Hematopoietic multipotent progenitor cell treated with erythropoietin and hydrocortisone succinate and interleukin-3 and kit ligand, for 17 days (in vitro differentiated cells): Measurements from ENCODE around the gene LRP3.
"Not testable (repeated sequence)": the region's sequence is repeated elsewhere in the genome, so short reads cannot be mapped to it uniquely, and the experiment has no call there.

Experiments
- DNase-seq: peaks from one replicate; pipeline ENCODE4 v3.0.0-alpha.2; 2015; ENCODE audit warnings: low spot score

LRP3 gene, protein sequence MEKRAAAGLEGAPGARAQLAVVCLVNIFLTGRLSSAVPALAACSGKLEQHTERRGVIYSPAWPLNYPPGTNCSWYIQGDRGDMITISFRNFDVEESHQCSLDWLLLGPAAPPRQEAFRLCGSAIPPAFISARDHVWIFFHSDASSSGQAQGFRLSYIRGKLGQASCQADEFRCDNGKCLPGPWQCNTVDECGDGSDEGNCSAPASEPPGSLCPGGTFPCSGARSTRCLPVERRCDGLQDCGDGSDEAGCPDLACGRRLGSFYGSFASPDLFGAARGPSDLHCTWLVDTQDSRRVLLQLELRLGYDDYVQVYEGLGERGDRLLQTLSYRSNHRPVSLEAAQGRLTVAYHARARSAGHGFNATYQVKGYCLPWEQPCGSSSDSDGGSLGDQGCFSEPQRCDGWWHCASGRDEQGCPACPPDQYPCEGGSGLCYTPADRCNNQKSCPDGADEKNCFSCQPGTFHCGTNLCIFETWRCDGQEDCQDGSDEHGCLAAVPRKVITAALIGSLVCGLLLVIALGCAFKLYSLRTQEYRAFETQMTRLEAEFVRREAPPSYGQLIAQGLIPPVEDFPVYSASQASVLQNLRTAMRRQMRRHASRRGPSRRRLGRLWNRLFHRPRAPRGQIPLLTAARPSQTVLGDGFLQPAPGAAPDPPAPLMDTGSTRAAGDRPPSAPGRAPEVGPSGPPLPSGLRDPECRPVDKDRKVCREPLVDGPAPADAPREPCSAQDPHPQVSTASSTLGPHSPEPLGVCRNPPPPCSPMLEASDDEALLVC

DNA sequence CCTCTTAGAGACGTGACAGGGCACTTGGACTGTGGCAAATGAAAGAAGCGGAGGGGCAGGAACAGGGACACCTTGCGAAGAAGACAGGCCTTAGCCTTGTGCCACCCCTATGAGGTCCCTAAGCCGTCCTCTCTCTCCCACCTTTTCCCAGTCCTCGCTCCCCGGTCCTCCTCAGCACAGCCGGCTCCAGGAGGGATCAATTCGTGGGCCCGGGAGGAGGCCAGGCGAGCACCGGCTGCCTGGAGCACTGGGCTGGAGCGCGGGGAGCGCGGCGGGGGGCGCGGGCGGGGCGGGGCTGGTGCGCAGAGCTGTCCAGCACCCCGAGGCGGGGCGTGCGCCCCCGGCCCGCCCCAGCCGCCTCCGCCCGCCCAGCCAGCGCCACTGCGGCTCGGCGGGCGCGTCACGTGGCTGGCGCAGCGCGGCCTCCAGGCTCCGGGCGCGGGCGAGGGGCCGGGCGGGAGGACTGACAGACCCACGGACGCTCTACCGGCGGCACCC, at the start of gene LRP3:
Gene LRP3 (plus strand): TSS at position 466 of the 498 bp plus-strand sequence. CDS start 456 bp downstream, outside the sequence.
- no peak for DNase-seq

DNA sequence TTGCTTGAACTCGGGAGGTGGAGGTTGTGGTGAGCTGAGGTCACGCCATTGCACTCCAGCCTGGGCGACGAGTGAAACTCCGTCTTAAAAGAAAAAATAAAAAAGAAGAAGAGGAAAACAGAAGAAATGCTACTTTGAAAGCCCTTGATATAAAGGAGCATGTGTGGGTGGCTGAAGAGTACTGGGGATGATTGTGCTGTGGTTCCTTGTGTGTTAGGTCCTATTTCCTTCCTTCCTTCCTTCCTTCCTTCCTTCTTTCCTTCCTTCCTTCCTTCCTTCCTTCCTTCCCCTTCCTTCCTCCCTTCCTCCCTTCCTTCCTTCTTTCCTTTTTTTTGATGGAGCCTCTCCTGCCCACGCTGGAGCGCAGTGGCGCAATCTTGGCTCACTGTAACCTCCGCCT, 47.9 kb upstream of the LRP3 start:
- DNase-seq = no peak

DNA sequence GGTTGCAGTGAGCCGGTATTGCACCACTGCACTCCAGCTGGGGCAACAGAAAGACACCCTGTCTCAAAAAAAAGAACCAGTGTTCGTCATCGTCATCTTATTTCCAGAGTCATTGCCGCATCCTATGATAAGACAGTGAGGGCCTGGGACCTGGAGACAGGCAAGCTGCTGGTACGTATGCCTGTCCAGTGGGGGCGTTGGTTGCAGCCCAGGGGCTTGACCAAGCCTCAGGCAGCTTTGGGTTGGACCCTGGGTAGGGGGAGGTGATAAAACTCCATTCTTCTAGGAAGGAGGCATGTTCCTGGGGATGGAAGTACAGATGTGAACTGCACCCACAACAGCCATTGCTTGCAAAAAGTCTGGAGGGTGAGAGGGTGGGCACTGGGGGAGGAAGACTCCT, 46.6 kb upstream of the LRP3 start:
- no peak for DNase-seq

DNA sequence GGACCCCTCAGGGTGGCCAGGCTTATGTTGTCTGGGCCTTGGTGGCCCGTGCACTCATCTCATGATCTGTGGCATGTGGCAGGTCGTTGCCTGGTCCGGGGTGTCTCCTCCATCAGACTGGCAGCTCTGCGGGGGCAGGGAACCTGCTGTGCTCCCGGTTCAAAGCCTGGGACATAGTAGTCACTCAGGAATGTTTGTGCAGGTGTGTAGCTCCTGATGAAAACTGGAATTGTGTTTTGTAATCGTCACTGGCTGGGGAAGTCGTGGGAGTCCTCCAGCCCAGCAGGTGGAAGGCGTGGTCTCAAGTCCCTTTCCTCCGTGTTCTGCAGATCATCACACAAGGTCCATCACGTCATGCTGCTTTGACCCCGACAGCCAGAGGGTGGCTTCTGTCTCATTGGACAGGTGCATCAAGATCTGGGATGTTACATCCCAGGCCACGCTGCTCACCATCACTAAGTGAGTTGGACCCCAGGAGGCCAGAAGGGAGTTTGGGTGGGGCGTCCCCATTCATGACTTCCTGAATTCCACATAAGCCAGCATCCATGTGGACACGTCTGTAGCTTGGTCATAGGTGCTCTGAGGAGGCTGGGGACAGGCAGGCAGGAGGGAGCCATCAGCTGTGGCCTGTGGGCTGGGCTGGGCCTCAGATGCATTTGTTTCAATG, 43.1 kb upstream of the LRP3 start:
- no peak for DNase-seq

DNA sequence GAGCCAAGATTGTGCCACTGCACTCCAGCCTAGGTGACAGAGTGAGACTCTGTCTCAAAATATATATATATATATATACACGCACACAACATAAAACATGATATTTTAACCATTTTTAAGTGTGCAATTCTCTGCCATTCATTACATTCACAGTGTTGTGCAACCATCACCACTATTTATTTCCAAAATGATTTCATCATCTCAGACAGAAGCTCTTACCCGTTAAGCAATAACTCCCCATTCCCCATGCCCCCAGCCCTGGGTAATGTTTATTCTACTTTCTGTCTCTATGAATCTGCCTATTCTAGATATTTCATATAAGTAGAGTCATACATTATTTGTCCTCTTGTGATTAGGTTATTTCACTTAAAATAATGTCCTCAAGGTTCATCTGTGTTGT, 42.0 kb upstream of the LRP3 start:
- DNase-seq = no peak

DNA sequence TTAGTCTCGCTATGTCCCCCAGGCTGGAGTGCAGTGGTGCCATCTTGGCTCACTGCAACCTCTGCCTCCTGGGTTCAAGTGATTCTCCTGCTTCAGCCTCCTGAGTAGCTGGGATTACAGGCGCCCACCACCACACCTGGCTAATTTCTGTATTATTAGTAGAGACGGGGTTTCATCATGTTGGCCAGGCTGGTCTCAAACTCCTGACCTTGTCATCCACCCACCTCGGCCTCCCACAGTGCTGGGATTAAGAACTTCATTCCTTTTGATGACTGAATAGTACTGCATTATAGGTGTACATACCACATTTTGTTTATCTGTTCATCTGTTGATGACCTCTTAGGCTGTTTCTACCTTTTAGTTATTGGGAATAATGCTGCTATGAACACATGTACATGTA, 41.5 kb upstream of the LRP3 start:
- not testable (repeated sequence) for DNase-seq

DNA sequence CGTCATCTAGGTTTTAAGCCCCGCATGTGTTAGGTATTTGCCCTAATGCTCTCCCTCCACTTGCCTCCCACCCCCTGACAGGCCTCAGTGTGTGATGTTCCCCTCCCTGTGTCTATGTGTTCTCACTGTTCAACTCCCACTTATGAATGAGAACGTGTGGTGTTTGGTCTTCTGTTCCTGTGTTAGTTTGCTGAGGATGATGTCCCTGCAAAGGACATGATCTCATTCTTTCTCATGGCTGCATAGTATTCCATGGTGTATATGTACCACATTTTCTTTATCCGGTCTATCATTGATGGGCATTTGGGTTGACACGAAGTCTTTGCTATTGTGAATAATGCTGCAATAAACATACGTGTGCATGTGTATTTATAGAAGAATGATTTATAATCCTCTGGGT, 39.8 kb upstream of the LRP3 start:
- DNase-seq = not testable (repeated sequence)

DNA sequence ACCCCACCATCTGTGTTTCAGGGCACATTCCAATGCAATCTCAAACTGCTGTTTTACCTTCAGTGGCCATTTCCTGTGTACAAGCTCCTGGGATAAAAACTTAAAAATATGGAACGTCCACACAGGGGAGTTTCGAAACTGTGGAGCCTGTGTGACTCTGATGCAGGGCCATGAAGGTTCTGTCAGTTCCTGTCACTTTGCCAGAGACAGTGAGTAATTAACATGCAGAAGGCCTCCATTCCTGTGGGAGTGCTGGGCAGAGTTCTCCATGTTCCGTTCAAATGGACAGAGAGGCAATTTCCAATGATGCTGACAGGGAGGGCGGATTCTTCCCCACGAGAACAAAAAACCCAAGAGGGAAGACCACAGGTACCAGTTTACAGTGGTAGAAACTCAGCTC, 37.8 kb upstream of the LRP3 start:
- DNase-seq = no peak

DNA sequence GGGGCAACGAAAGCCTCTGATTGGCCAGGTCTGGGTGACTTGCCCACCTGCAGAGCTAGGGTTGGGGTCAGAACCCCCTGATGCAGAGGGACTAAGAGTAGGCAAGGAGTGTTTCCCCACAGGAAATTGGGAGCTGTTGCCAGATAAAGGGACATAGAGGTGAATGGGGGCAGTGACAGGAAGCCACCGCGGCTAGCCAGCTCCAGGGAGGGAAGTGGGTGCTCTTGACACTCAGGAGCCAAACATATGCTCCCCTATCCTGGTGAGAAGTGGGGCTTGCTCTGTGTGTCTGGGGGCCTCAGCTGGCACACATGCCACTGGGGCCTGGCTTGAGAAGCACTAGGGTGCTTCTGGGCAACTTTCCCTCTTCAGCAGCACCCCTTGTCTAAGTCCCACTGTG, 36.2 kb upstream of the LRP3 start:
- DNase-seq = no peak

DNA sequence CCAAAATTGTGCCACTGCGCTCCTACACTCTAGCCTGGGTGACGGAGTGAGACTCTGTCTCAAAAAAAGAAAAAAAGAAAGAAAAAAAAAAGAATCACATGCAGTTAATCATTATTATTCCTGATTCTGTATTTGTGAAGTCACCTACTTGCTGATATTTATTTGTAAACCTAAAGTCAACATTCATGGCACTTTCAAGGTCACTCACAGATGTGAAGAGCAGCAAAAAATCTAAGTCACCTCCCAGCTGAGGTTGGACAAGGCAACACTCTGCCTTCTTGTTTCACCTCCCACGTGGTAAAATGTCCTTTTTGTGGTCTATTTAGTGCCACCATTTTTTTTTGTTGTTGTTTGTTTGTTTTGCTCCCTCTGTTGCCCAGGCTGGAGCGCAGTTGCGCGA, 35.8 kb upstream of the LRP3 start:
- no peak for DNase-seq

DNA sequence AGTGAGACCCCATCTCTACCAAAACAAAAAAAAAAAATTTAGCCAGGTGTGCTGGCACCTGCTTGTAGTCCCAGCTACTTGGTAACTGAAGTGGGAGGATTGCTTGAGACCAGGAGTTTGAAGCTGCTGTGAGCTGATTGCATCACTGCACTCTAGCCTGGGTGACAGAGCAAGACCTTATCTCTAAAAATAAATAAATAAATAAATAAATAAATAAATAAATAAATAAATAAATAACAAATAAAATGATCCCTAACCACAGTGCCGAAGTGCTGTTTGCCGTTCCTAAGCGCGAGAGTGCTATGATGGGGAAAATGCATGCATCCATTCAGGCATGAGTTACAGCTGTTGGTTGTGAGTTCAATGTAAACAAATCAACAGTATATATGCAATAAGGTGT, 35.0 kb upstream of the LRP3 start:
- DNase-seq = no peak

DNA sequence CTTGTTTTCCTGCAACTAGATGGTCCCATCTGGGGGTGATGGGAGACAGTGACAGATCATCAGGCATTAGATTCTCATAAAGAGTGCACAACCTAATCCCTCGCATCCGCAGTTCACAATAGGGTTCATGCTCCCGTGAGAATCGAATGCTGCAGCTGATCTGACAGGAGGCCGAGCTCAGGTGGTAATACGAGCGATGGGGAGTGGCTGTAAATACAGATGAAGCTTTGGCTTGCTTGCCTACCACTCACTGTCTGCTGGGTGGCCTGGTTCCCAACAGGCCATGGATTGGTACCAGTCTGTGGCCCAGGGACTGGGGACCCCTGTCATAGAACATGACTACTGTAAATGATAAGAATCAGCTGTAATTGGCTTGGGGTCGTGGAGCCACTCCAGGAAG, 34.2 kb upstream of the LRP3 start:
- no peak for DNase-seq

DNA sequence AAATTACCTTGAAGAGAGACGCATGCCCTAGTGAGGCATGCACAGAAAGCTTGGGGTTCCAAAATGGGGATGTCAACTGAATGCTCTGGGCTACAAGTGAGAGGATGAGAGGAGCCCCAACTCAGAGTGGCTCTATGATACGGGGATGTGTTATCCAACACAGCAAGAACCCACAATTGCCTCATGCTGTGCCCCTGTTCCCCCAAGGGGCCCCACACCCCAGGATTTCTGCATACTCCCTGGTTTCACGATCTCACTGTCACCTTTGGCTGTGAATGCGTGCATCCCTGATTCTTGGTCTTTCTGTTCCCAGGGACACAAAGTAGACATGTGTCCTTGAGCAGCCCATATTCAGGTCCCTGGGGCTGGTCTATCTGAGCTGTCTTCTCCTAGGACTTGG, 32.9 kb upstream of the LRP3 start:
- no peak for DNase-seq

DNA sequence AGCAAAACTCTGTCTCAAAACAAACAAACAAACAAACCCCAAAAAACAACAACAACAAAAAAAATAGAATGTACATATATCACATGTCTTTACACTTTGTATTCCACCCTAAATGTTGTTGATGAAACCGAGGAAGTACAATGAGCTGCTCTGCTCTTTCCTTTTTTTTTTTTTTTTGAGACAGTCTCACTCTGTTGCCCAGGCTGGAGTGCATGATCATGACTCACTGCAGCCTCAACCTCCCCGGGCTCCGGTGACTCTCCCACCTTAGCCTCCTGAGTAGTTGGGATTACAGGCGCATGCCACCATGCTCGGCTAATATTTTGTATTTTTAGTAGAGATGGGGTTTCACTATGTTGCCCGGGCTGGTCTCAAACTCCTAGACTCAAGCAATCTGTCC, 30.6 kb upstream of the LRP3 start:
- no peak for DNase-seq

DNA sequence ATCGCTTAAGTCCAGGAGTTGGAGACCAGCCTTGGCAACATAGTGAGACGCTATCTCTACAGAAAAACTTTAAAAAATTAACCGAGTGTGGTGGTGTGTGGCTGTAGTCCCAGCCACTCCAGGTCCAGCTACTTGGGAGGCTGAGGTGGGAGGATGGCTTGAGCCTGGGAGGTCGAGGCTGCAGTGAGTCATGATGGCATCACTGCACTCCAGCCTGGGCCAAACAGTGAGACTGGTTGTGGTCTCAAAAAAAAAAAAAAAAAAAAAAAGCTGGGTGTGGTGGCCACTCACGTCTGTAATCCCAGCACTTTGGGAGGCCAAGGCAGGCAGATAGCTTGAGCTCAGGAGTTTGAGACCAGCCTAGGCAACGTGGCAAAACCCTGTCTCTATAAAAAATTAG, 28.1 kb upstream of the LRP3 start:
- DNase-seq = not testable (repeated sequence)

DNA sequence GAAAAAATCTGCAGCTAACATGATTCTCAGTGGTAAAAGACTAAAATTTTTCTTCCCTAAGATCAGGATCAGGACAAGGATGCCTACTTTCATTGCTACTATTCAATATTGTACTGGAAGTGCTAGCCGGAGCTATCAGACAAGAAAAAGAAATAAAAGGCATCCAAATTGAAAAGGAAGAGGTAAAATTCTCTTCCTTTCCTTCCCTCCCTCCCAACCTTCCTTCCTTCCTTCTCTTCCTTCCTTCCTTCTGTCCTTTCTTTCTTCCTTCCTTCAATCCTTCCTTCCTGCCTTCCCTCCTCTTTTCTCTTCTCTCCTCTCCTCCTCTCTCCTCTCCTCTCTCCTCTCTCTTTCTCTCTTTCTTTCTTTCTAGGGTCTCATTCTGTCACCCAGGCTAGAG, 26.7 kb upstream of the LRP3 start:
- no peak for DNase-seq

DNA sequence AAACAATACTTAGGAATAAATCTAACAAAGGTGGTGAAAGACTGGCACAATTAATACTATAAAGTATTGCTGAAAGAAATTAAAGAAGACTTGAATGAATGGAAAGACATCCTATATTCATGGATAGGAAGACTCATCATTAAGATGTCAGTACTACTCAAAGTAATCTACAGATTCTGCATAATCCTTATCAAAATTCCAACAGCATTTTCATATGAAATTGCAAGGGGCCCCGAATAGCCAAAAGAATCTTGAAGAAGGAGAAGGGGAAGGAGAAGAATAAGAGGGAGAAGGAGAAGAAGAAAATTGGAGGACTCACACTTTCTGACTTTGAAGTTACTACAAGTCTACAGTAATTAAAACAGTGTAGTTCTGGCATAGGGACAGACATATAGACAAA, 25.6 kb upstream of the LRP3 start:
- DNase-seq = no peak

DNA sequence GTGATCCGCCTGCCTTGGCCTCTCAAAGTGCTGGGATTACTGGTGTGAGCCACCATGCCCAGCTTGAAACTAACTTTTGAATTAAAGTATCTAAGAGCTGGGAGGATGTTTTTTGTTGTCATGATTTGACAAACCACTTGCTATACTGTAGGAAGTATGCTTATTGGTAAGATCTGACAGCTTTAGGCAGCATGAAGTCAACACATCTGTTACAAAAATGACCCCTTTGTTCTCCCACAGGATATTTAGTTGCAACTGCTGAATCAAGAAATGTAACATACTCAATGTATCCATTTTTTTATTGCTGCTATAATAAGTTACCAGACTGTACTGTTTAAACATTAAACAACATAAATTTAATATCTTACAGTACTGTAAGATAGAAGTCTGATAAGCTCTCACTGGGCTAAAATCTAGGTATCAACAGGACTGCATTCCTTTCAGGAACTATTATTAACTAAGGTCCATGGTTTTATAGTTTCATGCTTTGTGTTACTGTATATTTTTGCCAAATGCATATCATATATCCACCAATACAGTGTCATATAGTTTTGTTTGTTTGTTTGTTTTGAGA, 22.8 kb upstream of the LRP3 start:
- no peak for DNase-seq

DNA sequence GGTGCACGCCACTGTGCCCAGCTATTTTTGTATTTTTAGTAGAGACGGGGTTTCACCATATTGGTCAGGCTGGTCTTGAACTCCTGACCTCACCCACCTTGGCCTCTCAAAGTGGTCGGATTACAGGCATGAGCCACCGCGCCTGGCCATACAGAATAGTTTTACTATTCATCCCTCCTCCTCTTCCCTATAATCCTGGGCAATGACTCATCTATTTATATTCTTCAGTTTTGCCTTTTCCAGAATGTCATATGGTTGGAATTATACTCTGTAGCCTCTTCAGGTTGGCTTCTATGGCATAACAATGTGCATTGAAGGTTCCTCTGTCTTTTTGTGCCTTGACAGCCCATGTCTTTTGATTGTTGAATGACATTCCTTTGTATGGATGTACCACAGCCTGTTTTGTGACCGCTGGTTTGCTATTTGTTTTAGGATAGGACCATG, 22.2 kb upstream of the LRP3 start:
- no peak for DNase-seq

DNA sequence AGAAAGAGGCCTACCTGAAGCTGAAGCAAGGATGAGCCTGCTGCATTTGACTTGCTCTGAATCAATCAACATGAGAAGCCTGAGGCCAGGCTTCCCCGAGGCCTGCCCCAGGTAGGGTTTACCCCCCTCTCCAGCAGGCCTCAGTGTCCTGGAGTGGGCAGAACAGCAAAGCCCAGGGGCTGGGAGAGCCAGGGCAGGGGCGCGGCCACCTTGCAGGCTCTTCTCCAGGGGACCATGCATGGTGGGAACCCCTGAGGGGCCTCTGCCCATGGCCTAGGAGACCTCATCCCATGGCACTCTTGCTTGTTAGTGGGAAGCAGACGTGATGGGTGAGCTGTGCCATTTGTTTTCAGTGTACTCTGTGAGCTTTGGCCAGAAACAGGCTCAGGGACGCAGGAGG, 19.9 kb upstream of the LRP3 start:
- DNase-seq = no peak

DNA sequence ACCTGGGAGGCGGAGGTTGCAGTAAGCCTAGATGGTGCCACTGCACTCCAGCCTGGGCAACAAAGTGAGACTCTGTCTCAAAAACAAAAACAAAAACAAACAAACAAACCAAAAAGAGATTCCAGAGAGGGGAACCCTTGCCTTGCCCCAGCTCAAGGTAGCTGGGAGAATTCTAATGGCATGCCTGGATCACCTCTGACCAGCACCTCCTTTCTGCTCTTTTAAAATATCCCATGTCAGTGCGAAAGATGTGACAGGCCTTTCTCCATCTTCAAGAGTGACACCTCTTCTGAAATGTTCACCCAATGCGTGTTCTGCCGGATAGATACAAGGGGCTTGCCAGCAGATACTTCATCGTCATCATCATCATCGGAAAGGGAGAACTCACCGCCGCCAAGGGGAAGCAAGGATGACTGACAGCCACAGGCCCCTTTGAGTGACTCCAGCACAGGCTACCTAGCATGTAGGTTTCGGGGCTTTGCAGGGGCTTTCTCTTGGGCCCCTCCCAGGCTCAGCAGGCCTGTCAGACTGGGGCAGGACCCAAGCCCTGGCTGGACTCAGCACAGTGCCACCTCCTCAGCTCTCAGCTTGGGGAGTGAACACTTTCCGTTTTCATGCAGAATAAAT, 18.9 kb upstream of the LRP3 start:
- no peak for DNase-seq
